ENCODE results near the gene MSMP.
A peak's percentile ranks its signal among the peaks of the same experiment; 100 is the strongest.

MSMP gene, protein sequence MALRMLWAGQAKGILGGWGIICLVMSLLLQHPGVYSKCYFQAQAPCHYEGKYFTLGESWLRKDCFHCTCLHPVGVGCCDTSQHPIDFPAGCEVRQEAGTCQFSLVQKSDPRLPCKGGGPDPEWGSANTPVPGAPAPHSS

DNA sequence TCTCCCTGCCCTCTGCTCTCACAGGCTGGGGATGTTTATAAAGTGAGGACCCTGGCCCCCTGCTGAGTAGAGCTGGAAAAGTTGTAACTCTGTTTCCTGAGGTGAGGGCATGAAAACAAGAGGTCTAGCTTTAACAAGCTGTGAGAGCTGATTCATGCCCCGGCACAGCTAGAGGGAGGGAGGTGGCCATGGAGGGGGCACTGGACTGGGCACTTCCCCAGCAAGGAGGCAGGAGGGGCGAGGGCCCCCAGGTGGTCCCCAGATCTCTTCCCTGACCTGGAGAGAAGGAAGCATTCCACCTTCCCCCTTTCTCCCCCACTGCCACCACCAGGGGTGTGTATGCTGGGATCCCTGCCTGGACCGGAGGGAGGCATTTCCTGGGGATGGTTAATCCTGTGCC lies at the start of gene MSMP:
Gene MSMP (minus strand): TSS at position 13 of the 400 bp plus-strand sequence. CDS start 147 bp downstream, outside the sequence.
- no peak for DNase-seq

DNA sequence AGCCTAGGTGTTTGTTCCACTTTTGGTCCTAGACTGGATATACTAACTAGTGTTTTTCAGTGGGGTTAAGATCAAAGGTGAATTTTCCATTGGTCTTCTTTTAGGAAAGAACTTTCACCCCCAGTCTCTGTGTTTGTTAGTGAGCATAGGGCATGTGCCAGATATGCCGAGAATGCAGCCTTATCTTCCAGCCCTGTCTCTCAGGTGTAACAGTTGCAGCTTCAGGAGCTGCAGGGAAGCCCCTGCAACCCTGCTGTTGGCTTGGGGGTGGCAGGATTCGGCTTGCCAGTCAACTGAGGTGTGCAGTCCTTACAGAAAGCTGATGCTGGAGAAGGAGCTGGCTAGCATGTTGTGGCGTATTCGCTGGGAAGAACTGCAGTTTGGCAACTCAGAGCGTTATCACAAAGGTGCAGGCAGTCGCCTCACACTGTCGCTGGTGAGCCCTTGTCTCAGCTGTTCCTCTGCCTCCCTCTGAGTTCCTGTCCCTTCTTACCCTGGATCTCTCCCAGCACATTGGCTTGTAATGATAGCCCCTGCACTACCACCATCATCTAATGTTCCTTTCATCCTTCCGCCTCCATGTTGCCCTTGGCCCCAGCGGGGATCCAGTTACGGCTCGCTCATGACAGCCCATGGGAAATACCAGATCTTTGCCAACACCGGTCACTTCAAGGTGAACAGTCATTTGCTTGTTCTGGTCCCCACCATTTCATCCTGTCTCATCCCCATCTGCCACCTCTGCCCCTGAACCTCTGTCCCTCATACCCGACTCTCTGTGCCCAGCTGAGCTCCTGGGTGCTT lies 47.5 kb upstream of the MSMP start:
- DNase-seq, result no peak

DNA sequence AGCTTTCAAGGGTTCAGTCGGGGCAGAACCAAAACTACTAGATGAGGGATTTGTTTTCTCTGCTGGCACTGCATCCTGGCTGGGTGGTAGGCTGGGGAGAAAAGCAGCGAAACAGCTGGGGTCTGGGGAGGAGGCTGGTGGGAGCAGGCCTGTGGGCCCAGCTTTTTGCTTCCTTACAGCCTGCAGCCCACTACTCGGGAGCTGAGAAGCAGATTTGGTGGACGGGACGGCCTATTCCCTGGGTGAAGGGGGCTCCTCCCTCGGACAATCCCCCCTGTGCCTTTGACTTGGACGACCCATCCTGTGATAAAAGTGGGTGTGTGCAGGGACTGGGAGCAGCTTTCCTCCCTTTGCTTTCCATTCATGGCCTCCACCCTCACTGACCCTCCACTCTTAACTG lies 46.5 kb upstream of the MSMP start:
- DNase-seq, result no peak

DNA sequence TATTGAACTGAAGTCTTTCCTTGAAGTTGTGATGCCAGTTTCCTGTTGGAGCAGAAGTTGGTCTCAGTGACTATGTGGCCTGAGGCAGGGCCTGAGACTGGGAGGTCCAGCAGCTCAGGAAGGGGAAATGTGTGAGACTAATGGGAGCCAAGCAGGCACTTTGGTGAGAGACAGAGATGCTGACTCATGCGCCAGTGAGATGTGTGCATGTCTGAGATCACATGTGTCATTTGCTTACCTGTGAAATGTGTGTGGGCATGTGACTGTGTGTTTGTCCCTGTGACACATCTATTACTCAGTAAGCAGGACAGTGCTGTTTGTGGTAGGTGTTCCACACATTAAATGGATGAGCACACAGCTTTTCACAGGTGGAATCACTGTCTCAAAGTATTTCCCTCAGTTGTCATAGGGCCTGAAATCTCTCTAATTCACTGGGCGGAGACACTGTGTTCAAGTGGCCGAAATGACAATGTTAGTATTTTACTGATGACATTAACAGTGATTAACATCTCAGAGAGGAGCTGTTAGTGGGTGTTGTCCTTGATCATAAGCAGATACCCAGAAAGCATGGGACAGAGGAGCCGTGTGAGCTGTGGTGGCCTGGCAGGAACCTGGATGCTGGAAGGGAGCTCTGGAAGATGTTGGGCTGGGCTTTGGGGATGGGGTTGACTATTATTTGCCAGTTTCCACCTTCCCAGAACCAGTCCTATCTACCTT lies 44.7 kb upstream of the MSMP start:
- DNase-seq, result no peak

DNA sequence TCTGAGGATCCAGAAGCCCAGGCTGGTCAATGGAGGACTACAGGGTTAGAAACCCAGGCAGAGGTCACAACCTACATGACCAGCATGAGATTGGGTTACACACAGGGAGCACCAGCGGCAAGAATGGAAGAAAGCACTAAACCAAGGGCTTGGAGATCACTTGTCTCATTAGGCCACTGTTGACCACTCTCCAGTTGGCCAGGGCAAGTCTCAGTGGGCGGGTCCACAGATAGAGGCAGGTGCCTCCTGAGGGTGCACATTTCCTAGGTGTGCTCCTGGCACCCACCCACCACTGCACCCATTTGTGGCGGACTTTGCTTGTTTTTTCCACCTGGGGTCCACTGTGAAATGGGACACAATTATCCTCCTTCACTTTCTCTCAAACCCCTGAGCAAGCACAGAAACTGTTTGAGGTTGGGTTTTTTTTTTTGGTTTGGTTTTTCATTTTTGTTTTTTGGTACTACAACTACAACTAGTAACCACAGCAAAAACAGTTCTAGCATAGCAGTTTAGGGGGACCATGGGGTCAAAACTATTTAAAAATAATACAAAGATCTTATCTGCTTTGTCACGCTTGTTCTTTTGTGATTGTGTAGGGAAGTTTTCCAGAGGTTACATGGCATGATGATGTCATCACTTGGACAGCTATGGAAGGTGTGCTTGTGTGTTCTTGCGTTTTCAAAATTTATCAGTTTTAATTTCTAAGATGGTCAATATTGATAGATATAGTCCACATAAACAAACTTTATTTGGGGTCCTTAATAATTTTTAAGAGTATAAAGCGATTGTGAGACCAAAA lies 43.4 kb upstream of the MSMP start:
- DNase-seq, result no peak

DNA sequence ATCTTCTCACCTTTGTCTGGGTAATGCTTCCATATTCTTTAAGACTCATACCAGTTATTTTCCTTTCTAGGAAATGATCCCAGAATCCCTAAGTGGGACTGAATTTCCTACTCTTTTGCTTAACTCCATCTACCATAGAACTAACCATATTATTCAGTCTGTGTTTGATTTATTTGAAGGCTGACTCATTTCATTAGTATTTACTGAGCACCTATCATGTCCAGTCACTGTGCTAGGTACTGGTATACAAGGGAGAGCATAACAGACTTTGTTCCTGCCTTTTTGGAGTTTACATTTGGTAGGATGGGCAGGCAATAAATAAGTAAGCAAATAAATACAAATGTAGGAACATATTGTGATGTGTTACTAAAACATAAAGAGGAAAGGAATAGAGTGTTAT lies 41.6 kb upstream of the MSMP start:
- no peak for DNase-seq

DNA sequence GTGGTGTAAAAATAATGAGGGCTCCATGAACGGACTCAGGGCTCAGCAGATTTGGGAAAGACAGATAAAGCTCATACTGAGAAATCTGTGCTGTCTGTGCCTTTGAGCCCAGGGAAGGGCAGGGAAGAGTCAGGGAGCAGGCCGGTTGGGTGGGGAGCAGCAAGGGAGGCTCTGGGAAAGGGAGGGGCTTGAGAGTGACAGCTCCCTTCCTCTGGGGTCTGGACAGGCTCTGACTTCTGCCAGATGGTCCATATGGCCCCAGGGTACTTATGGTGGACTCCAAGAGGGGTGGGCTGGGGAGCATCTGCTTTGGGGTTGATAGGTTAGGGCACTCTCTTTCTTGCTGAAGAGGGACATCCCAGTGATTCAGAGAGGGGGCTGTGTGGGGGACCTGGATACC lies 39.4 kb upstream of the MSMP start:
- DNase-seq, result no peak

DNA sequence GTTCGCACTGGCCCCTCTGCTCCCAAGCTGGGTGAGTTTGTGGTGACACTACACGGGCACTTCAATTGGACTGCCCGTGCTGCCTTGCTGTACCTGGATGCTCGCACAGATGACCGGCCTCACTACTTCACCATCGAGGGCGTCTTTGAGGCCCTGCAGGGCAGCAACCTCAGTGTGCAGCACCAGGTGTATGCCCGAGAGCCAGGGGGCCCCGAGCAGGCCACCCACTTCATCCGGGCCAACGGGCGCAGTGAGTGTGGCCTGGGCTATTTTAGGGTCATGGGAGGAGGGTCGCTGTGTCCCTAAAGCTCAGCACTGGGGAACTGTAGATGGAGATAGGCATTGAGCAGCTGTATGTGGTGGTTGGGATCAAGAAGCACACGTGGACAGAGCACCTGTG lies 38.8 kb upstream of the MSMP start:
- no peak for DNase-seq

DNA sequence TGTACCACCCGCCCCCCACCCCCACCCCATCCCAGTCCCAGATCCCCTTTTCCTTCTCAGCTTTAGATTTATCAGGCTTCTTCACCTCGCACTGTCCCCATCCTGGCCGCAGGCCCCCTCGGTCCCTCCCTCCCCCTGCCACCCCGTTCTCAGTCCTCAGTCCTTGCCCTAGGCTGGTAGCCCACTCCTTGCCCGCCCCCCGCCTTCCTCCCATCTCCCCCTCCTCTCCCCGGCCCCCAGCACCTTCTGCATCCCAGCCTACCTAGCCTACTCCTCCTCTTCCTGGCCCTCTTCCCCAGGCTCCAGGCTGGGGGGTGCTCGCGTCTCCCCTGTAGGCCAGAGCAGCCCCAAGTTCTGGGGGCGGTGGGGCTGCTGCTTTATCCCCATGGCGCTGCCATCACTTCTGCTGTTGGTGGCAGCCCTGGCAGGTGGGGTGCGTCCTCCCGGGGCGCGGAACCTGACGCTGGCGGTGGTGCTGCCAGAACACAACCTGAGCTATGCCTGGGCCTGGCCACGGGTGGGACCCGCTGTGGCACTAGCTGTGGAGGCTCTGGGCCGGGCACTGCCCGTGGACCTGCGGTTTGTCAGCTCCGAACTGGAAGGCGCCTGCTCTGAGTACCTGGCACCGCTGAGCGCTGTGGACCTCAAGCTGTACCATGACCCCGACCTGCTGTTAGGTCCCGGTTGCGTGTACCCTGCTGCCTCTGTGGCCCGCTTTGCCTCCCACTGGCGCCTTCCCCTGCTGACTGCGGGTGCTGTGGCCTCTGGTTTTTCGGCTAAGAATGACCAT lies 38.1 kb upstream of the MSMP start:
- DNase-seq, result no peak

DNA sequence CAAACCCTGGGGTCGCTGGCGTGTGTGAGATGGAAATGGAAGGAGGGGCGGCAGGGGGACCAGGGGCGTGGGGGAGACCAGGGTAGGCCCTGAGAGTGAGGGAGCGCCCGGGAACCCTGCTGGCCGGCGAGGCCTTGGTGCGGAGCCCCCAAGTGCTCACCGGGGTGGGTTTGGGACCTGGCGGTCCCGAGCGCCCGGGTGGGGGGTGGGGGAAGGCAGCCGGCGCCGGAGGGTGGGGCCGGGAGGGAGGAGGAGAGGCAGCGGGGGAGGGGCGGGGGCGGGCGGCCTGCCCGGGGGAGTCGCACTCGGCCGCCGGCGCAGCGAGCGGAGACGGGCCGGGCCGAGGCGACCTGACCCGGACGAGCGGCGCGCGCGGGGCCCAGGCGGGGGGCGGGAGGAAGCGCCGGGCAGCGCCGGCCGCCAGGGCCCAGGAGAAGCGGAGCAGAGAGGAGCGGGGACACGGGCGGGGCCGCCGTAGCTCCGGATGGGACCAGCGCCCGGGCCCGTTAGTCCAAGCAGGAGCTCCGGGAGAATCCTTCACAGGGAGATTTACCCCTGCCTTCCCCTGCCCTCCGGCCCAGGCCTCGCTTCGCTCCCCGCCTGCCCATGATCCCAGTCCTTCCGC lies 37.3 kb upstream of the MSMP start, which contains the start of gene NPR2:
Gene NPR2 (plus strand): TSS at position 295 of the 625 bp plus-strand sequence. CDS start 818 bp downstream, outside the sequence.
- DNase-seq, result no peak

DNA sequence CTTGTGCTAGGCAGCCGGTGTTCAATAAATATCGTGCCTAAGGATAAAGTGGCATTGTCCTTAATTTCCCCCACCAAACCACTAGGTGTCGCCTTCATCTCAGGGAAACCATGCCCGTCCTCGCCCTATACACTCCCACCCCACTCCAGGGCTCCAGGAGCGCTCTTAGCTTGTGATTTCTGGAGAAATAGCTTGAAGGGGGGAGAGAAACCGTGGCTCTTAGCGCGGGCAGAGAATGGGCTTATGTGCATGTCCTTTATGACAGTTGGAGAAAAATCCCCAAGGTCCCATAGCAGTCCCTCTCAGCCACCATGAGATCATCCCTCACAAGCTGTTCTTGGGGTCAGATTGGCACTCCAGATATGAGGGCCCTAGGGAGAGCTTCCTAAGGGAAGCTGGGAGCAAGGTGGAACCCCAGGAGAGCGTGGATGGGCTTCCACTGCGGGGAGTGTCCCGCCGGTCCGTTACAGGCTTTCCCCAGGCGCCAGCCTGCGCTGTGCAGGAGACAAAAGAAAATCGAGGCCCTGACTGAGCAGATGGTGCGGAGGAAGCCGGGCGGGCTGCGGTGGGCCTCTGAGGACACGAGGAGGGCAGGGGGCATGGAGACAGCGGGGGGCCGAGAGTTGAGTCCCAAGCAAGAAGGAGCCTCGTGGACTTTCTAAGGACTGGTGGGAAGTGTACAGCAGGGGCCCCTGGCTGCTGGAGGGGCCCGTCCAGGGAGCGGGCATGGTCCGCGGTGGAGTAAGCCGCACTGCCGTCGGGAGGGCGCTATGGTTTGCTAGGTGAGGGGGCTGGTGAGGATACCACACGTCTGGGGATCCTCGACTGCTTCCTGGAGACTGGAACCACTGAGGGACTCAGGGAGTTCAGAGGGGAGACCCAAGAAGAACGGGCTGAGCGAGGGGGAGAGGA lies 36.6 kb upstream of the MSMP start:
- peak; percentile 47 for DNase-seq

DNA sequence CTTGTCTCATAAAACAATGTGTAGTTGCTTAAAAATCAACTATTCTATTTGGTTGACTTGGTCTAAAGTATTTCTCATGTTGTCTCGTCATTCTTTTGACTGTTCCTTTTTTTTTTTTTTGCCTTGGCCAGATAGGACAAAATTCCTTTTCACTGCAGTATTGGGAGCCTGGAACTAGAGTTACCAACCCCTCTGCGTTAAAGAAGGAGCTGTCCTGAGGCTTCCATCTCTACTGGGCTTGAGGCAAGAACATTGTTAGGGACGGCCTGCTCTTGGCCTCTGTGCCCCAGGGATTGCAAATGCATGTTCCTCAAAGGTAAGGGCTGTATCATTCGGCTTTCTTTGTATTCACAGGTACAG lies 35.9 kb upstream of the MSMP start:
- no peak for DNase-seq

DNA sequence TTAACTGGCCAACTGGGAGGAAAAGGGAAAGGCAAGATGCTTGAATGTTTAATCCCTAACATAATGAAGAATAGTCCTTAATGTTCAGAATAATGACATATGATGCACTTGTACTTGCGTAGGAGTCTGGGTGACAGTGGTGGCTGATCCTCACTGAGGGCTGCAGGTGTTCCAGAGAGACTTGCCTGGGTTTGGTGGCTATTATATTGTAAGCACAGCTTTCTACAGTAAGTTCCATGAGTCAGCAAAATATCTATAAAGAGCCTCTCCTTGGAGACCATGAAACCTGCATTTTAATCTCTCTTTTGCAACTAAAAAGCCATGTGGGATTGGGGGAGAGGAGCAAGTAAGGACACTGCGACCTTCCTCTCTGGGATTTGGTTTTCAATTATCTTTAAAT lies 35.5 kb upstream of the MSMP start:
- DNase-seq, result no peak

DNA sequence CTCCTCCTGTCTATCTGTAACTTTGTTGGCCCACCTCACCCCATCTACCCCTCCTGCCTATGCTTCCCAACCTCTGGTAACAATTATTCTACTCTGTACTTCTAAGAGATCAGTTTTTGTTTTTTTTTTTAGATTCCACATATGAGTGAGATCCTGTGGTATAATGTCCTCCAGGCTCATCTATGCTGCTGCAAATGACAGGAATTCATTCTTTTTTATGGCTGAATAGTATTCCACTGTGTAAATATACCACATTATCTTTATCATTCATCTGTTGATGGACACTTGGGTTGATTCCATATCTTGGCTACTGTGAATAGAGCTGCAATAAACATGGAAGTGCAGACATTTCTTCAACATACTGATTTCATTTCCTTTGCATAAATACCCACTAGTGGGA lies 29.3 kb upstream of the MSMP start:
- DNase-seq, result no peak

DNA sequence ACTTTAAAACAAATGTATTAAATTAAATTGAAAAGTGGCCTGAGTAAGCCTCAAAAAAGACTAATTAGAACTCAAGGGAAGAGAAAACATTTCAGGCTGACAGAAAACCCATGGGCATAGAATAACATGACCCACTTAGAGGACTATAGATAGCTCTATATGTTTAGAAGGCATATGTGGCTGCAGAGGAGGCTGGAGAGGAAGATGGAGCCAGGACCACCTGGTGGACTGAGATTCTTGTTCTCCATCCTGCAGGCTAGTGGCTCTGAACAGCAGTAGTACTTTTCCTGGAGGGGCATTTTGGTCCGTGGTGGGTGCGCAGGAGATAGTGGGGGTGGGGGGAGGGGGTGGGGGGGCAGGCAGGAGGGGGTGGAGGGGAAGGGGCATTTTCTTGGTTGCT lies 27.0 kb upstream of the MSMP start:
- no peak for DNase-seq

DNA sequence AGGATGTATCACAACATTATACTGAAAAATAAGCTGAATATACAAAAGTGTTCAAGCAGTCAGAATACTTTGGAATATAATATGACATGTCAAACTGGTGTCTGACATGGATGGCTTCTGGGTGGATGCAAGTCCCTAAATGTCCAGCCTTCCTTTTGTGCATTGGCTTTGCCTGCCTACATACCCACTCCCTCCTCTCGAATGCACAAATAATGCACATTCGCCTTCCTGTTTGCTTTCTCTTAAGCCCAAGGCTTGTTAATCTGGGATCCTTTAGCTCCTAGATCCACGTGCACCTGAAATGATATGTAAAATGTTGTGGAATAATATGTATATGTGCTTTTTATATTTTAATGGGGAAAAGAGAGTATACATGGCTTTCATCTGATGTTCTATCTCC lies 24.4 kb upstream of the MSMP start:
- DNase-seq, result no peak

DNA sequence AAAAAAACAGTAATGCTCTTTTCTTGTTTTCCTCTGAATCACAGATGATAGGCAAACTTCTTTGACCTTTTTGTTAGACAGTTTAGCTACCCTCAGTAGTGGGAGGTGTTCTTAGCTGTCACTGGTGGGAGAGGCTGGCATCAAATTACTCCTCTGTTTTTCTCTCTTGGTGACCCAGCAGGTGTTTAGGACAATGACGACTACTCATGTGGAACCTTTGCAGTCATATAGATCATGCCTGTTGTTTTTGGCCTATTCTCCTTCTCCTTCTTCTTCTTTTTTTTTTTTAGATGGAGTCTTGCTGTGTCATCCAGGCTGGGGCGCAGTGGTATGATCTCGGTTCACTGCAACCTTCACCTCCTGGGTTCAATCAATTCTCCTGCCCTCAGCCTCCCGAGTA lies 21.9 kb upstream of the MSMP start:
- no peak for DNase-seq

DNA sequence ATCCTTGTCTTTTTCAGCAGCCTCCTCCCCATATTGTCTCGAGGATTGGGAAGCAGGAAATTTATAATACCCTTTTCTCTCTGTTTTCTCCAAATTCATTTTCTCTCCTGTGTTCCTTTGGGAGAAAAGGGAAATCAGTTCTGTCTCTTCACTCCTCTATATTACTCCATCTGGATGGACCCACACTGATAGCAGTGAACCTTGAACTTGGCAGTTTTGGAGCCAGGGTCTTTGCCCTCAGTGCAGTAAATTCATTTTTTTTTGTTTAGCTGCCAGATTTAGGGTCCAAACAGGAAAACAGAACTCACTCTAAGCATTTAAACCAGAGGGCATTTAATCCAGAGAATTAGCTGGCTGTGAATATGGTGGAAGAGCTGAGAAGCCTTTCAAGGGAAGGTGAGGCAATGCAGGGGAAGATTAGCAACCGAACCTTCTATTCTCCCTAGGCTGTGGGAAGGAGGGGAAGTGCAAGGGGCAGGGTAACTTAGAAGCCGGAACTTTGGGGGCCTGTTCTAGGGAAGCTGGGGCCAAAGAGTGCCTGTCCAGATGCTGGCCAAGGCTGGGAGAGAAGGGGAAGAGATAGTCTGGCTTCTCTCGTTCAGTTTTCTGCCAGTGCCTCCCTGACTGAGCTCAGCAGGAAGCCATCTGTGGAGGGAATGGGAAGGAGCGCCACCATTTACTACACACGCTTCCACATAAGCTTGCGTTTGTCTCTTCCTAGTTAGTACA lies 21.0 kb upstream of the MSMP start:
- peak; percentile 33 for DNase-seq

DNA sequence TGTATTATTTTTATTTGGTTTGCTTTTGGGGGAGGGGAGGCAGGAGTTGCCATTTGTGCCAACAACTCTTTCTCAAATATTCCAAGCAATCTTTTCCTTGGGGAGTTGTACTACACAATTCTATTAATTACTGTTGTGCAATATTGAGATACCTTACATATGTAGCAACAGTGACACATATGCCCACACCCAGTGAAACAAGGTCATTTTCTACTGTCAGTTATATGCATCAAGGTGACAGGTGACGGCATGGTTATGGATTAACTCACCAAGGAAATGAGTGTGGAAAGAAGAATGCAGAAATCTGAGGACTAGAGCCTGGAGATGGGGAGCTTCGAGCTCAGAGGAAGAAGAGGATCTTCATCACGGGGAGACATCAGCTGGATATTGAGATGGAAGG lies 17.9 kb upstream of the MSMP start:
- no peak for DNase-seq

DNA sequence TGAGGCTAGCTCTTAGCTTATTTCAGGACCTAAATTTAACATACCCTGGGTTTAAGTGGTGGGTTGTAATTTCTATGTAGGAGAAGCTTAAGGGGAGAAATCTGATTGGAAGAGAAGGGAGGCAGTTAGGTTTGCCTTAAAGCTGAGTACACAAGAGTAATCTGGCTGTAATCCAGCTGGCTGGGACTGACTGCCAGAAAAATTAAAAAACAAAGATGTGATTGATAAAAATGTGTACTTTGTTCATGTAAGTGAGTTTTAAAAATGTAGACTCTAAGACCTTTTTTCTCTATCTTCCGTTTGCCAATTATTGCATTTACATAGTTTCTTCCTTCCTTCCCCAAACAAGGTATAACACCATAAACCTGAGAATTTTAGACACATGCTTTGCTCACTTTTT lies 17.5 kb upstream of the MSMP start:
- DNase-seq, result peak; percentile 10
